Stimulated activated effector memory CD8-positive, alpha-beta T cell treated with anti-CD3 and anti-CD28 coated beads, Interleukin-12 subunit alpha, Interleukin-12 subunit beta, amount 100 ng/mL, for 72 hours (primary cell): ENCODE results near the gene PRR7.

ENCODE experiments used
- ATAC-seq: fragments of 150-1000 bp; cut with Tn5 transposase; 2 replicates; pipeline ENCODE4 v1.10.0; 2021
- DNase-seq, 2 donors: peaks; one replicate each; pipeline ENCODE4 v3.0.0; 2021 to 2022; ENCODE audit warnings: low spot score in 2 of 2
- H3K27ac Mint-ChIP-seq: one replicate; pipeline ENCODE4 v1.8.0; 2022; ENCODE audit warnings: mild to moderate bottlenecking, mixed read lengths
- H3K36me3 Mint-ChIP-seq: one replicate; pipeline ENCODE4 v1.8.0; 2022; ENCODE audit warnings: mild to moderate bottlenecking, mixed read lengths
- H3K4me1 Mint-ChIP-seq: one replicate; pipeline ENCODE4 v1.8.0; 2022; ENCODE audit warnings: mixed read lengths
- H3K4me3 Mint-ChIP-seq: one replicate; pipeline ENCODE4 v1.8.0; 2022; ENCODE audit warnings: mild to moderate bottlenecking, mixed read lengths
- H3K9me3 Mint-ChIP-seq: one replicate; pipeline ENCODE4 v1.8.0; 2022; ENCODE audit warnings: mixed read lengths

PRR7 gene

DNA sequence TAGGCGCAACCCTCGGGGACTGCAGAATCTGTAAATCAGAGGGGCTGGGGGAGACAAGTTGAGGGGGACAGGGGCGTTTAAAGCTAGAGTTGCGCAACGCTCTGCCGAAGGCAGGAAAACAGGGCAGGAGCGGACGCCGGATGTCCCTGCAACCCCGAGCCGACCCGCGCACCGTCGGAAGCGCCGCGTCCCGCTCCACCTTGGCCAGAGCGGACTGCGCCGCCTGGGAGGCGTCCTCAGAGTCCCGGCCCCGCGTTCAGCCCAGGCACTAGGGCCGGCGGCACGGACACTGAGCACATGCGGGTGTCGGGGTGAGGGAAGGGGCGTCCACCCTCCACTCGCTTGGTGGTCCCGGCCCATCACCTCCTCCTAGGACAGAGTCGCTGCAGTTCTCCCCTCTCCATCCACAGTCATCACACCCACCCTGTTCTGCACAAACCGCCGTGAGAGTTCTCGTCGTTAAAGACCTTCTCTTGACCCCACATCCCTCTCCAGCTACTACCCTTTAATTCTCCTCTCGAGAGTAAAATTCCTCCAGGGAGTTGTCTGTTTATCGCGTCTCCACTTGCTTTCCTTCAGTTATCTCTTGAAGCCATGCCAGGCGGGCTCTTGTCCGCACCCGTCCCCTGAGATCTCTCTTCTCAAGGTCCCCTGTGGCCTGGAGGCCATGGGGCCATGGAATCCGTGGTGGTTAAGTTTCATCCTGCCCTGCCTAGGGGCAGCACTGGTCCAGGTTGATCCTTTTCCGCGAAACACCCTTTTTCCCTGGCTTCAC, 51.6 kb downstream of the PRR7 start:
- Mint-ChIP-seq H3K27ac (peak overlapping the region; percentile 79), H3K36me3 (peaks cover 9% of the 10 kb centered on the region), H3K4me3 (peak overlapping the region; percentile 78), H3K4me1 (peaks cover 43% of the 10 kb centered on the region), H3K9me3 (no peaks in the 10 kb centered on the region)
- ATAC-seq (peak; percentile 16), DNase-seq (no peak)

GRCh38 chr5:177499842-177500241, 53.2 kb downstream of the PRR7 start:
- no peak overlapping the region for H3K27ac Mint-ChIP-seq

GRCh38 chr5:177500685-177501522, 54.3 kb downstream of the PRR7 start:
- H3K4me1 Mint-ChIP-seq: peaks cover 21% of the 10 kb centered on the region
- ATAC-seq: peak; percentile 47
- no peak overlapping the region for H3K4me3 Mint-ChIP-seq
- no peaks in the 10 kb centered on the region for H3K9me3 Mint-ChIP-seq
- peak; percentile 85 to 92 for DNase-seq
- H3K36me3 Mint-ChIP-seq: peaks cover 6% of the 10 kb centered on the region
- no peak overlapping the region for H3K27ac Mint-ChIP-seq

More at GRCh38 chr5:177499842-177500241, 53.2 kb downstream of the PRR7 start:
- peak overlapping the region; percentile 26 for H3K4me3 Mint-ChIP-seq
- no peak for DNase-seq
- peaks cover 28% of the 10 kb centered on the region for H3K4me1 Mint-ChIP-seq
- peaks cover 6% of the 10 kb centered on the region for H3K36me3 Mint-ChIP-seq
- H3K9me3 Mint-ChIP-seq: no peaks in the 10 kb centered on the region
- no peak for ATAC-seq

GRCh38 chr5:177501874-177502678, 55.5 kb downstream of the PRR7 start:
- Mint-ChIP-seq H3K4me3 (no peak overlapping the region), H3K9me3 (no peaks in the 10 kb centered on the region), H3K36me3 (peaks cover 12% of the 10 kb centered on the region), H3K27ac (peak overlapping the region; percentile 4), H3K4me1 (peaks cover 15% of the 10 kb centered on the region)
- DNase-seq (no peak), ATAC-seq (no peak)

DNA sequence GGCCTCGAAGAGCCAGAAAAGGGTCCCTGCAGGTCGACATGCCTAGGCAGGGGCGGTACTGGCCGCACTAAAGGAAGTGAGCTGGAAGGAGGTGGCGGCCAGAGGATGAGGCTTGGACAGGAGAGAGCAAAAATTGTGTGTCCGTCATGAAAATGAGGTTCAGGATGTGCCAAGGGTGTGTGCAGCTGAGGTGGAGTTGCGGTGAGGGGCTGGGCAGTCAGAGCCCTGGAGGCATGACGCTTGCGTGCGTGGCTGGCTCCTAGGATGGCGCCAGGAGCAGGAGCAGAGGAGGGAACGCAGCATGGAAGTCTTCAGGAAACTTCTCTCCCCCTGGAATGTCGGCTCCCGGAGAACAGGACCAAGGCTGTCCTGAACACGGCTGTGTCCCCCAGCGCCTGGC, 56.3 kb downstream of the PRR7 start:
- DNase-seq (no peak), ATAC-seq (no peak)
- Mint-ChIP-seq H3K27ac (peak overlapping the region; percentile 4), H3K4me1 (peaks cover 11% of the 10 kb centered on the region), H3K36me3 (peaks cover 14% of the 10 kb centered on the region), H3K9me3 (no peaks in the 10 kb centered on the region), H3K4me3 (no peak overlapping the region)

- Mint-ChIP-seq H3K36me3 (peaks cover 10% of the 10 kb centered on the region), H3K9me3 (no peaks in the 10 kb centered on the region), H3K27ac (no peak overlapping the region), H3K4me3 (no peak overlapping the region), H3K4me1 (peaks cover 5% of the 10 kb centered on the region)
- ATAC-seq: no peak
- no peak for DNase-seq
These were observed 56.9 kb downstream of the PRR7 start for GRCh38 chr5:177503351-177504085.

GRCh38 chr5:177504086-177505056, 57.8 kb downstream of the PRR7 start:
- ATAC-seq: no peak
- H3K4me1 Mint-ChIP-seq: no peaks in the 10 kb centered on the region

DNA sequence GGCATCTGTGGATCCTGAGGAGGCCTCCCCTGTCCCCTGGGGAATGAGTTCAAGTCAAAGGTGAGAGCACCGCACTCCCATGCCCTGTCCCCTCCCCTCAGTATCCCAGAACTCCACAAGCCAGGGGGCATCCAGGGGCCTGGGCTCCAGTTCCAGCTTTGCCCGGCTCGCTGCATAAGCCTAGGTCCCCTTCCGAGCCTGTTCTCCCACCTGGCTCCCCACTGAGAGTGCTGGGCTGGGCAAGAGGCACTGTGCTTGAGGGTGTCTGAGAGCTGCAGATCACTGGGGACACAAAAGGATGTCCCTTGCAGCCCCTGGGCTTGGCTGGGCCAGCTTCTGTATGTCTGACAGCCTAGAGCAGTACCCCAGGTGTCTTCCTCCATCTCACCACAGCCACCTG, 58.5 kb downstream of the PRR7 start:
- Mint-ChIP-seq H3K27ac (no peak overlapping the region), H3K4me1 (peaks cover 4% of the 10 kb centered on the region), H3K4me3 (no peak overlapping the region), H3K36me3 (peaks cover 16% of the 10 kb centered on the region), H3K9me3 (no peaks in the 10 kb centered on the region)
- DNase-seq (no peak), ATAC-seq (no peak)

More at GRCh38 chr5:177504086-177505056, 57.8 kb downstream of the PRR7 start:
- Mint-ChIP-seq H3K27ac (no peak overlapping the region), H3K36me3 (peaks cover 14% of the 10 kb centered on the region), H3K9me3 (no peaks in the 10 kb centered on the region), H3K4me3 (no peak overlapping the region)
- no peak for DNase-seq
